ENCODE results near the gene HPCAL1. TPM values are rescaled to one million over a fixed set of nuclear protein-coding genes. Genes with fewer than 3 reads are reported as not detected.

HPCAL1 gene
- total and polyA plus RNA-seq, 10 of the 15 experiments (the other 5 are each of a cell fraction or from before 2014, with no cell fraction given): 0.40 to 12.8 (median 7.9) TPM

GRCh38 chr2:10309286-10309685 lies 6.6 kb downstream of the HPCAL1 start:
- WGBS (ENCODE audit: insufficient coverage, insufficient replicate concordance, low lambda C conversion rate, missing lambda C conversion rate): 43% methylated on average over 3 of the region's 3 CpGs
- in situ Hi-C loops (cut with MboI): no loop called here
- Histone ChIP-seq H3K27me3 (replicated peaks in 1 of 2; ENCODE audit: control insufficient read depth in 2 of 2, insufficient read depth in 2 of 2, low read length in 1 of 2) (no peaks in the 10 kb centered on the region; a peak in 1 of 4 replicates), H3K4me3 (no peak overlapping the region), H3K79me2 (ENCODE audit: control insufficient read depth, insufficient read depth, low read length) (no peaks in the 10 kb centered on the region), H2AFZ (ENCODE audit: control insufficient read depth, low read depth, low read length) (no peak overlapping the region), H3K9me3 (replicated peaks; ENCODE audit: control insufficient read depth, insufficient read depth, low read length) (no peaks in the 10 kb centered on the region; the same call in 2 of the 3 replicates), H3K27ac (ENCODE audit: control insufficient read depth, insufficient read depth) (no peak overlapping the region), H4K20me1 (ENCODE audit: control insufficient read depth, insufficient read depth) (no peaks in the 10 kb centered on the region), H3K36me3 (ENCODE audit: control insufficient read depth in 2 of 2, insufficient read depth in 2 of 2, low read length in 1 of 2) (no peaks in the 10 kb centered on the region), H3K9ac (ENCODE audit: control insufficient read depth, insufficient read depth, low read length) (no peak overlapping the region), H3K4me1 (ENCODE audit: control insufficient read depth, insufficient read depth, low read length) (peaks cover 5% of the 10 kb centered on the region), H3K4me2 (ENCODE audit: control insufficient read depth, insufficient read depth) (no peak overlapping the region)
- DNase-seq (ENCODE audit: low read depth, low spot score) (no peak), ATAC-seq (no peak), FAIRE-seq (no peak)
- intact Hi-C loops (cut with micrococcal nuclease; ENCODE audit: unreplicated experiment): no loop called here
- ChIA-PET SMC1A (ENCODE audit: uncharacterized antibody, unreplicated experiment) (interaction anchor here (1.1 to 9.2 kb wide), 2 partner anchors 15 to 99 kb away, joined by 4 to 100 read pairs; no protein-coding TSS in a partner anchor), CTCF (interaction anchor here (0.6 kb wide), 2 partner anchors 77 to 100 kb away, joined by 3 read pairs; no protein-coding TSS in a partner anchor), RAD21 (ENCODE audit: unreplicated experiment) (interaction anchor here (0.7 kb wide), 1 partner anchor 156 kb away, joined by 3 read pairs; no protein-coding TSS in a partner anchor), POLR2A (no interaction called here)
- BruUV-seq (replicated peaks): no TSS peak
- no peak for TF ChIP-seq ATF2 (IDR thresholded peaks at IDR 0.05; ENCODE audit: low read length)
- TF ChIP-seq KDM1A (IDR thresholded peaks at IDR 0.05; ENCODE audit: borderline replicate concordance): no peak
- TF ChIP-seq STAT1 (conservative IDR thresholded peaks at IDR 0.05): no peak
- TF ChIP-seq SMC3 (IDR thresholded peaks at IDR 0.05; ENCODE audit: borderline replicate concordance, low read length): no peak
- no peak for TF ChIP-seq NKRF (conservative IDR thresholded peaks at IDR 0.05)
- TF ChIP-seq NFYA (IDR thresholded peaks at IDR 0.05; ENCODE audit: borderline replicate concordance, low read depth, low read length): no peak
- no peak for TF ChIP-seq HSF1 (IDR thresholded peaks at IDR 0.05; ENCODE audit: low read depth, low read length)
- no peak for TF ChIP-seq SREBF2 (IDR thresholded peaks at IDR 0.05; ENCODE audit: low read length)
- no peak for TF ChIP-seq ZBTB11 (CRISPR knock-in tag; IDR thresholded peaks at IDR 0.05)
- TF ChIP-seq PRDM15 (CRISPR knock-in tag; IDR thresholded peaks at IDR 0.05): no peak
